Measurements from ENCODE around the gene ZNF692.
"Not testable (repeated sequence)": the region's sequence is repeated elsewhere in the genome, so short reads cannot be mapped to it uniquely, and the experiment has no call there.

The ZNF692 gene

GRCh38 chr1:248807067-248807737 is 51.7 kb downstream of the ZNF692 start:
- no peak for TF ChIP-seq ZNF274 (IDR thresholded peaks at IDR 0.05; ENCODE audit: low read depth, low read length)
- H3K4me3 ChIP-seq (ENCODE audit: low read length): no peak overlapping the region

GRCh38 chr1:248805876-248806275 is 53.0 kb downstream of the ZNF692 start:
- no peak overlapping the region for H3K4me3 ChIP-seq (ENCODE audit: low read length)
- TF ChIP-seq ZNF274 (IDR thresholded peaks at IDR 0.05; ENCODE audit: low read depth, low read length): no peak

GRCh38 chr1:248804771-248805681 is 53.9 kb downstream of the ZNF692 start:
- peak overlapping the region; percentile 1; the same call in 1 of the 2 replicates for H3K4me3 ChIP-seq (ENCODE audit: low read length)
- TF ChIP-seq ZNF274 (IDR thresholded peaks at IDR 0.05; ENCODE audit: low read depth, low read length): no peak

- not testable (repeated sequence) for H3K4me3 ChIP-seq (ENCODE audit: low read length)
Measured at GRCh38 chr1:248803501-248803900, 55.4 kb downstream of the ZNF692 start.

GRCh38 chr1:248802454-248802853 is 56.4 kb downstream of the ZNF692 start:
- no peak overlapping the region for H3K4me3 ChIP-seq (ENCODE audit: low read length)
- no peak for TF ChIP-seq ZNF274 (IDR thresholded peaks at IDR 0.05; ENCODE audit: low read depth, low read length)

- TF ChIP-seq ZNF274 (IDR thresholded peaks at IDR 0.05; ENCODE audit: low read depth, low read length): no peak
Measured at GRCh38 chr1:248800459-248800858, 58.4 kb downstream of the ZNF692 start.

More at GRCh38 chr1:248800459-248800858, 58.4 kb downstream of the ZNF692 start:
- H3K4me3 ChIP-seq (ENCODE audit: low read length): no peak overlapping the region

Data from GM08714 (cell line).